ENCODE results near the gene HSPA2. TPM values are rescaled to one million over a fixed set of nuclear protein-coding genes. Genes with fewer than 3 reads are reported as not detected.
A peak's percentile ranks its signal among the peaks of the same experiment; 100 is the strongest.

The HSPA2 gene
- total and polyA plus RNA-seq, 2 of the 13 experiments (the other 11 are each of a cell fraction or from before 2014, with no cell fraction given) = 0.15 to 0.27 TPM

DNA sequence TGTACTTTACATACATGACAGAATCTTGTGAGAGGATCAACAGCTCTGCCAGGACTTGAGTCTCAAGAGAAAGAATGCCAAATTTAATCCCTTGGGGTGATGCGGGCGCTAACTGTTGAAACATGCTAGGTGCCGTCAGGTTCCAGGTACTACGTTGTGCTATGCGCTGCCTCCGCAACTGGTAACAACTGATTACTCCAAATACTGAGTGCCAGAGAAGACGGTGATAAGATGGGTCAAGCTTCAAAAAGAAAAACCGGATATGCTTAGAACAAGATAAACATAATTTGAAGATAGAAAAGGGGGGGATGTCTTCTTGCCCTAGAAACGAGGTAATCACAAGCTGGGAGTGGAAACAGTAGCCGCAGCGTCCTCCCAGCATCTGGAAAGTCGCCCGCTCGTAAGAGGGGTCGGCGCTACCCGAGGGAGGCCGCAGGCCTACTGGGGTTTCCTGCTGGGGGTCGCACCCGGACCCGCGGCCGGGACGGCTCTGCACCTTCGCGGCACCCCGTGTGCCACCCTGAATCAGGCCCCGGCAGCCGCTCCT lies 37.6 kb upstream of the HSPA2 start (continued):
- no peak for TF ChIP-seq ZBTB21 (CRISPR knock-in tag; IDR thresholded peaks at IDR 0.05)
- TF ChIP-seq, protein P1, sequence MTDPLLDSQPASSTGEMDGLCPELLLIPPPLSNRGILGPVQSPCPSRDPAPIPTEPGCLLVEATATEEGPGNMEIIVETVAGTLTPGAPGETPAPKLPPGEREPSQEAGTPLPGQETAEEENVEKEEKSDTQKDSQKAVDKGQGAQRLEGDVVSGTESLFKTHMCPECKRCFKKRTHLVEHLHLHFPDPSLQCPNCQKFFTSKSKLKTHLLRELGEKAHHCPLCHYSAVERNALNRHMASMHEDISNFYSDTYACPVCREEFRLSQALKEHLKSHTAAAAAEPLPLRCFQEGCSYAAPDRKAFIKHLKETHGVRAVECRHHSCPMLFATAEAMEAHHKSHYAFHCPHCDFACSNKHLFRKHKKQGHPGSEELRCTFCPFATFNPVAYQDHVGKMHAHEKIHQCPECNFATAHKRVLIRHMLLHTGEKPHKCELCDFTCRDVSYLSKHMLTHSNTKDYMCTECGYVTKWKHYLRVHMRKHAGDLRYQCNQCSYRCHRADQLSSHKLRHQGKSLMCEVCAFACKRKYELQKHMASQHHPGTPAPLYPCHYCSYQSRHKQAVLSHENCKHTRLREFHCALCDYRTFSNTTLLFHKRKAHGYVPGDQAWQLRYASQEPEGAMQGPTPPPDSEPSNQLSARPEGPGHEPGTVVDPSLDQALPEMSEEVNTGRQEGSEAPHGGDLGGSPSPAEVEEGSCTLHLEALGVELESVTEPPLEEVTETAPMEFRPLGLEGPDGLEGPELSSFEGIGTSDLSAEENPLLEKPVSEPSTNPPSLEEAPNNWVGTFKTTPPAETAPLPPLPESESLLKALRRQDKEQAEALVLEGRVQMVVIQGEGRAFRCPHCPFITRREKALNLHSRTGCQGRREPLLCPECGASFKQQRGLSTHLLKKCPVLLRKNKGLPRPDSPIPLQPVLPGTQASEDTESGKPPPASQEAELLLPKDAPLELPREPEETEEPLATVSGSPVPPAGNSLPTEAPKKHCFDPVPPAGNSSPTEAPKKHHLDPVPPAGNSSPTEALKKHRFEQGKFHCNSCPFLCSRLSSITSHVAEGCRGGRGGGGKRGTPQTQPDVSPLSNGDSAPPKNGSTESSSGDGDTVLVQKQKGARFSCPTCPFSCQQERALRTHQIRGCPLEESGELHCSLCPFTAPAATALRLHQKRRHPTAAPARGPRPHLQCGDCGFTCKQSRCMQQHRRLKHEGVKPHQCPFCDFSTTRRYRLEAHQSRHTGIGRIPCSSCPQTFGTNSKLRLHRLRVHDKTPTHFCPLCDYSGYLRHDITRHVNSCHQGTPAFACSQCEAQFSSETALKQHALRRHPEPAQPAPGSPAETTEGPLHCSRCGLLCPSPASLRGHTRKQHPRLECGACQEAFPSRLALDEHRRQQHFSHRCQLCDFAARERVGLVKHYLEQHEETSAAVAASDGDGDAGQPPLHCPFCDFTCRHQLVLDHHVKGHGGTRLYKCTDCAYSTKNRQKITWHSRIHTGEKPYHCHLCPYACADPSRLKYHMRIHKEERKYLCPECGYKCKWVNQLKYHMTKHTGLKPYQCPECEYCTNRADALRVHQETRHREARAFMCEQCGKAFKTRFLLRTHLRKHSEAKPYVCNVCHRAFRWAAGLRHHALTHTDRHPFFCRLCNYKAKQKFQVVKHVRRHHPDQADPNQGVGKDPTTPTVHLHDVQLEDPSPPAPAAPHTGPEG (CRISPR knock-in tag; IDR thresholded peaks at IDR 0.05) = no peak
- no peak for TF ChIP-seq ZNF546 (CRISPR knock-in tag; conservative IDR thresholded peaks at IDR 0.05)
- no peak for TF ChIP-seq ZNF709 (CRISPR knock-in tag; IDR thresholded peaks at IDR 0.05)
- no peak for TF ChIP-seq RAD21 (CRISPR knock-in tag; IDR thresholded peaks at IDR 0.05)
- TF ChIP-seq IKZF1 (IDR thresholded peaks at IDR 0.05) = no peak
- TF ChIP-seq, protein P2, sequence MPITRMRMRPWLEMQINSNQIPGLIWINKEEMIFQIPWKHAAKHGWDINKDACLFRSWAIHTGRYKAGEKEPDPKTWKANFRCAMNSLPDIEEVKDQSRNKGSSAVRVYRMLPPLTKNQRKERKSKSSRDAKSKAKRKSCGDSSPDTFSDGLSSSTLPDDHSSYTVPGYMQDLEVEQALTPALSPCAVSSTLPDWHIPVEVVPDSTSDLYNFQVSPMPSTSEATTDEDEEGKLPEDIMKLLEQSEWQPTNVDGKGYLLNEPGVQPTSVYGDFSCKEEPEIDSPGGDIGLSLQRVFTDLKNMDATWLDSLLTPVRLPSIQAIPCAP (CRISPR knock-in tag; IDR thresholded peaks at IDR 0.05; ENCODE audit: low read depth) = no peak
- TF ChIP-seq ZNF598 (CRISPR knock-in tag; IDR thresholded peaks at IDR 0.05; ENCODE audit: borderline replicate concordance) = no peak
- no peak for TF ChIP-seq RFXANK (CRISPR knock-in tag; IDR thresholded peaks at IDR 0.05)
- TF ChIP-seq, protein P3, sequence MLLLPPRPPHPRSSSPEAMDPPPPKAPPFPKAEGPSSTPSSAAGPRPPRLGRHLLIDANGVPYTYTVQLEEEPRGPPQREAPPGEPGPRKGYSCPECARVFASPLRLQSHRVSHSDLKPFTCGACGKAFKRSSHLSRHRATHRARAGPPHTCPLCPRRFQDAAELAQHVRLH (CRISPR knock-in tag; IDR thresholded peaks at IDR 0.05; ENCODE audit: borderline replicate concordance, low read depth) = no peak
- TF ChIP-seq KDM2A (CRISPR knock-in tag; IDR thresholded peaks at IDR 0.05; ENCODE audit: borderline replicate concordance, low read depth) = no peak
- TF ChIP-seq SETDB1 (CRISPR knock-in tag; IDR thresholded peaks at IDR 0.05; ENCODE audit: borderline replicate concordance) = no peak
- TF ChIP-seq, protein P4, sequence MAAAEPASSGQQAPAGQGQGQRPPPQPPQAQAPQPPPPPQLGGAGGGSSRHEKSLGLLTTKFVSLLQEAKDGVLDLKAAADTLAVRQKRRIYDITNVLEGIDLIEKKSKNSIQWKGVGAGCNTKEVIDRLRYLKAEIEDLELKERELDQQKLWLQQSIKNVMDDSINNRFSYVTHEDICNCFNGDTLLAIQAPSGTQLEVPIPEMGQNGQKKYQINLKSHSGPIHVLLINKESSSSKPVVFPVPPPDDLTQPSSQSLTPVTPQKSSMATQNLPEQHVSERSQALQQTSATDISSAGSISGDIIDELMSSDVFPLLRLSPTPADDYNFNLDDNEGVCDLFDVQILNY (CRISPR knock-in tag; conservative IDR thresholded peaks at IDR 0.05) = no peak
- no peak for TF ChIP-seq ZNF143 (CRISPR knock-in tag; IDR thresholded peaks at IDR 0.05)
- TF ChIP-seq CREB1 (IDR thresholded peaks at IDR 0.05) = no peak
- no peak for TF ChIP-seq CREB1 (CRISPR knock-in tag; IDR thresholded peaks at IDR 0.05)
- no peak for TF ChIP-seq ZFY (CRISPR knock-in tag; IDR thresholded peaks at IDR 0.05)
- no peak for TF ChIP-seq RCOR2 (CRISPR knock-in tag; IDR thresholded peaks at IDR 0.05)
- TF ChIP-seq, protein P5, sequence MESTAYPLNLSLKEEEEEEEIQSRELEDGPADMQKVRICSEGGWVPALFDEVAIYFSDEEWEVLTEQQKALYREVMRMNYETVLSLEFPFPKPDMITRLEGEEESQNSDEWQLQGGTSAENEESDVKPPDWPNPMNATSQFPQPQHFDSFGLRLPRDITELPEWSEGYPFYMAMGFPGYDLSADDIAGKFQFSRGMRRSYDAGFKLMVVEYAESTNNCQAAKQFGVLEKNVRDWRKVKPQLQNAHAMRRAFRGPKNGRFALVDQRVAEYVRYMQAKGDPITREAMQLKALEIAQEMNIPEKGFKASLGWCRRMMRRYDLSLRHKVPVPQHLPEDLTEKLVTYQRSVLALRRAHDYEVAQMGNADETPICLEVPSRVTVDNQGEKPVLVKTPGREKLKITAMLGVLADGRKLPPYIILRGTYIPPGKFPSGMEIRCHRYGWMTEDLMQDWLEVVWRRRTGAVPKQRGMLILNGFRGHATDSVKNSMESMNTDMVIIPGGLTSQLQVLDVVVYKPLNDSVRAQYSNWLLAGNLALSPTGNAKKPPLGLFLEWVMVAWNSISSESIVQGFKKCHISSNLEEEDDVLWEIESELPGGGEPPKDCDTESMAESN (CRISPR knock-in tag; conservative IDR thresholded peaks at IDR 0.05) = 0 out of 2 replicates have a peak, but pooled peaks have one; percentile 3
- TF ChIP-seq, protein P6, sequence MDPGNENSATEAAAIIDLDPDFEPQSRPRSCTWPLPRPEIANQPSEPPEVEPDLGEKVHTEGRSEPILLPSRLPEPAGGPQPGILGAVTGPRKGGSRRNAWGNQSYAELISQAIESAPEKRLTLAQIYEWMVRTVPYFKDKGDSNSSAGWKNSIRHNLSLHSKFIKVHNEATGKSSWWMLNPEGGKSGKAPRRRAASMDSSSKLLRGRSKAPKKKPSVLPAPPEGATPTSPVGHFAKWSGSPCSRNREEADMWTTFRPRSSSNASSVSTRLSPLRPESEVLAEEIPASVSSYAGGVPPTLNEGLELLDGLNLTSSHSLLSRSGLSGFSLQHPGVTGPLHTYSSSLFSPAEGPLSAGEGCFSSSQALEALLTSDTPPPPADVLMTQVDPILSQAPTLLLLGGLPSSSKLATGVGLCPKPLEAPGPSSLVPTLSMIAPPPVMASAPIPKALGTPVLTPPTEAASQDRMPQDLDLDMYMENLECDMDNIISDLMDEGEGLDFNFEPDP (CRISPR knock-in tag; conservative IDR thresholded peaks at IDR 0.05) = 0 out of 2 replicates have a peak, but pooled peaks have one; percentile 8
- TF ChIP-seq CBX1 (IDR thresholded peaks at IDR 0.05; ENCODE audit: low read depth) = no peak
